ENCODE results near the gene PABPC3. TPM values are rescaled to one million over a fixed set of nuclear protein-coding genes. Genes with fewer than 3 reads are reported as not detected.

The PABPC3 gene
- total RNA-seq: under 1 TPM in 1 of 4 donors, not detected in 3; 0.09 TPM

DNA sequence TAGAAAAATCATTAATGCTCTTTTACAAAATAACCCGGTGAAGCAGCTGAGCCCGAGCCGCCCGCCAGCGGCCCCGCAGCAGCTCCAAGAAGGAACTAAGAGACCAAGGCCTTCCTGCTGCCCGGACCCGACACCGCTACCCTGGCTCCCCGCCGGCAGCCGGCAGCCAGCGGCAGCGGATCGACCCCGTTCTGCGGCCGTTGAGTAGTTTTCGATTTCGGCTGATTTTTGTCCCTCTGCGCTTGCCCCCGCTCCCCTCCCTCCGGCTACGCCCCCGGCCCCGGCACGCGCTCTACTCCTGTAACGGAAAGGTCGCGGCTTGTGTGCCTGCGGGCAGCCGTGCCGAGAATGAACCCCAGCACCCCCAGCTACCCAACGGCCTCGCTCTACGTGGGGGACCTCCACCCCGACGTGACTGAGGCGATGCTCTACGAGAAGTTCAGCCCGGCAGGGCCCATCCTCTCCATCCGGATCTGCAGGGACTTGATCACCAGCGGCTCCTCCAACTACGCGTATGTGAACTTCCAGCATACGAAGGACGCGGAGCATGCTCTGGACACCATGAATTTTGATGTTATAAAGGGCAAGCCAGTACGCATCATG lies at the start of gene PABPC3:
Gene PABPC3, plus strand, starts transcription at position 286 of the 603 bp plus-strand sequence. Its CDS starts 63 bp downstream, at position 349.
- DNase-seq (ENCODE audit: low spot score) (no peak), ATAC-seq (ENCODE audit: low FRiP score) (no peak)
- TF ChIP-seq, protein P1, sequence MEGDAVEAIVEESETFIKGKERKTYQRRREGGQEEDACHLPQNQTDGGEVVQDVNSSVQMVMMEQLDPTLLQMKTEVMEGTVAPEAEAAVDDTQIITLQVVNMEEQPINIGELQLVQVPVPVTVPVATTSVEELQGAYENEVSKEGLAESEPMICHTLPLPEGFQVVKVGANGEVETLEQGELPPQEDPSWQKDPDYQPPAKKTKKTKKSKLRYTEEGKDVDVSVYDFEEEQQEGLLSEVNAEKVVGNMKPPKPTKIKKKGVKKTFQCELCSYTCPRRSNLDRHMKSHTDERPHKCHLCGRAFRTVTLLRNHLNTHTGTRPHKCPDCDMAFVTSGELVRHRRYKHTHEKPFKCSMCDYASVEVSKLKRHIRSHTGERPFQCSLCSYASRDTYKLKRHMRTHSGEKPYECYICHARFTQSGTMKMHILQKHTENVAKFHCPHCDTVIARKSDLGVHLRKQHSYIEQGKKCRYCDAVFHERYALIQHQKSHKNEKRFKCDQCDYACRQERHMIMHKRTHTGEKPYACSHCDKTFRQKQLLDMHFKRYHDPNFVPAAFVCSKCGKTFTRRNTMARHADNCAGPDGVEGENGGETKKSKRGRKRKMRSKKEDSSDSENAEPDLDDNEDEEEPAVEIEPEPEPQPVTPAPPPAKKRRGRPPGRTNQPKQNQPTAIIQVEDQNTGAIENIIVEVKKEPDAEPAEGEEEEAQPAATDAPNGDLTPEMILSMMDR (IDR thresholded peaks at IDR 0.05): no peak

DNA sequence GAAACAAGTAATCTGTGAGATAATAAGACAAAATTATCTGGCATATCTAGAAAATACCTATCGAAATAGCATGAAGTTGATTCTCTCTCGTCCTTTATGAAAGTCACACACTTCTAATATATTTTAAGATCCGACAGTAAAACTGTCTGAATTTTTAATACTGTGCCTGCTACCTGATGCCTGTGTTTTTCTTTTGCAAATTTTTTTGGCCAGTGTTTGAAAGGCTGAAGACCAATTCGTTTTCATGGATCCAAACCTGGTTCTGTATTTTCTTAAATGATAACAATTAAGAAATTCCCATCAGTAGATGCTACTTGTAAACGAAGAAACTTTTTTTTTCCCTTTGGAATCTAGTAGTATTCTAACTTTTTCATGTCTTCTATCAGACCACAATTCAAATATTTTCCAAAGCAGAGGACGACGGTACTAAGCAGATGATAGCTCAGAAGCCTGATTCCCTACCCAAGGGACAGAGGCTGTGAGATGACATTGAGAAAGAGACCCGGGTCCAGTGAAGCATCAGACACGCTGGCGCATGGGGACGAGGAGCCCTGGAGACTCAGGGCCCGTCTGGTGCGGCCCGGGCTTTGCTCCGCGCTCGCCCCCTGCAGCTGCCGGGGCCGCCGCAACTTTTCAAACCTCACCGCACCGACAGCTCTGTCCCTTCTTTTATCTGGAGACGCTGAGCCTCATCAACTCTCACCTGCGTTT lies 49.5 kb upstream of the PABPC3 start:
- DNase-seq (ENCODE audit: low spot score): no peak
- ATAC-seq (ENCODE audit: low FRiP score): no peak
- TF ChIP-seq, protein P1 (IDR thresholded peaks at IDR 0.05): no peak

DNA sequence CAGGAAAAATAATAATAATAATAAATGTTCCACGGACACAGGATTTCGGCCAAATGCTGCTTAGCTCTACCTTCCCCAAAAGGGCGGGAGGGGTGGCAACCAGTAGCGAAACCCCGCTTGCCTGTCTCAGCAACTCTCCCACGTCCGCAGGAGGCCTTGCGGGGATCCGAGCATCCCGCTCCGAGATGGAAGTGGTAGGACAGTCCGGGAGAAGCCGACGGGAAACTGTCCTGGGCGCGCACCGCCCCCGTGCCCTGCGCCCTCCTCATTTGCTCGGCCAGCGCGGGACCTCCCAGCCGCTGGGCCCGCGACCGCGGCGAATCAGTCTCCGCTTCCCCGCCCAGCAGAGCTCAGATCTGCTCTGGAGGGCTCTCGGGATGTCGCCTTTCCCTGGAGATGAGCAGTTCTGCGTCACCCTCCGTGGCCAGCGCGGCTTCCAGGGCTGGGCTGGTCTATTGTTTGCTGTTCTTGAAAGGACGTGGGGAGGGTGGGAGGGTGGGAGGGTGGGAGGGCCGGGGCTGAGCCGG lies 48.9 kb upstream of the PABPC3 start:
- ATAC-seq (ENCODE audit: low FRiP score) (no peak), DNase-seq (ENCODE audit: low spot score) (no peak)
- TF ChIP-seq, protein P1 (IDR thresholded peaks at IDR 0.05): no peak

DNA sequence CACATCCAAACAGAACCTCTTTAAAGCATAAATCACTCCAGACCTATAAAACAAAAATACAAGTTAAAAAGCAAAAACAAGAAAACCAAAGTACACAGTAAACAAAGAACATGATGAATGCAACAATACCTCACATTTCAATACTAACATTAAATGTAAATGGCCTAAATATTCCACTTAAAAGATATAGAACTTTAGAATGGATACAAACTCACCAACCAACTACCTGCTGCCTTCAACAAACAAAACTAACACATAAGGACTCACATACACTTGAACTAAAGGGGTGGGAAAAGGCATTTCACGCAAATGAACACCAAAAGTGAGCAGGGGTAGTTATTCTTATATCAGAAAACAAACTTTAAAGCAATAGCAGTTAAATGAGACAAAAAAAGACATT lies 44.9 kb upstream of the PABPC3 start:
- TF ChIP-seq, protein P1 (IDR thresholded peaks at IDR 0.05): no peak
- DNase-seq (ENCODE audit: low spot score): no peak
- ATAC-seq (ENCODE audit: low FRiP score): no peak

DNA sequence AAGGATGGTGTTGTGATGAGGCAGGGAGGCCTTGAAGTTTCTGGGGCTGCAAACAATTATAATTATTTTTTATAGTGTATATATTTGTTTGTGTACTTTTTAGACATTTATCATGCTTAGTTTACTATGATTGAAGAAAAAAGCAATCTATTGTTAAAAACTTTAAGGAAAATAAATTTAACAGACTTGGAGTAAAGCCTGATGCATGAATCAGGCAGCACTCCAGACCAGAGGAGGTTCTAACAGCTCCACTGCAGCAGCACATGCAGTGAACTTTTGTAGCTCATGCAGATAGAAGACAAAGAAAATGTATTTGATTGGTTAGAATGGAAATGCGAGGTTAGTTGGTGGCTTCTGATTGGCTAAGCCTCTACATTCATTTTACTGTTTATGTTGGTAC lies 36.8 kb upstream of the PABPC3 start:
- no peak for ATAC-seq (ENCODE audit: low FRiP score)
- DNase-seq (ENCODE audit: low spot score): no peak
- TF ChIP-seq, protein P1 (IDR thresholded peaks at IDR 0.05): no peak

DNA sequence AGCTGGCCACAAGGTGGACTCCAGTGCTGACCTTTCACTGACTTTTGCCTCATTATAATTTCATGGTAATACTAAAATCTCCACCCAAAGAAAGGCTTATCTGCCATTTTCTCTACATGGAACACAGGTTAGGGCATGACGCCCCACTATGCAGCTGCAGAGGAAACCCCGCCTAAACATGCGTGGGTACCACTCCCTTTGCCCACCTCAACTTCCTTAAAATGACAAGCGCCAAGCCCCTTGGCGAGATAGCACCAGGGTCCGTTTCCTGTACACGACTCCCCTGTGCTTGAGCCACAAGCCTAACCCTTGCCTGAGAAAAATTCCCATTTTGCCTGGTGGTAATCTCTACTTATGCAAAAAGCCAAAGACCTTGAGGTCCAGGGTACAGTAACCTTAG lies 36.0 kb upstream of the PABPC3 start:
- no peak for ATAC-seq (ENCODE audit: low FRiP score)
- TF ChIP-seq, protein P1 (IDR thresholded peaks at IDR 0.05): no peak
- DNase-seq (ENCODE audit: low spot score): no peak

DNA sequence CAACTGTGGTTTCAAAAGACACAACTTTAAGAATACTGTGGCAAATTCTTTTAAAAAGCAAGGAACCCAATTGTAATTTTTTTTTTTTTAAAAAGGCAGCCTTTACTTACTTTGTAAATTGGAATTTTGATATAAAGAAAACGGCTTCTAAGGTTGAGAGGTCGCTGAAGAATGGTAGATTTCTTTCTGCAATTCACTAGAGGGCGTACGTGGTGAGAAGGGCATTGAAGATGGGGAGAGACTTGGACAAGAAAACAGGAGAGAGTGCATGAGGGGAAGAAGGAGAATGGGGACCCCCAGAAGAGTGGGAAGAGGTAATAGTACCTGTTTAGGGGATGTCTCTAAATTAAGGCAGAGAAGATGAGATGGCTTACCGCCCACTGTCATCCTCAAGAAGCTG lies 33.5 kb upstream of the PABPC3 start:
- ATAC-seq (ENCODE audit: low FRiP score): no peak
- DNase-seq (ENCODE audit: low spot score): no peak

More for the DNA sequence above, 33.5 kb upstream of the PABPC3 start:
- TF ChIP-seq, protein P1 (IDR thresholded peaks at IDR 0.05): no peak

All from omental fat pad (tissue), 4 donors.